HT-29 (cell line): ENCODE data around the gene RASGRP3. TPM values are rescaled to one million over a fixed set of nuclear protein-coding genes. Genes with fewer than 3 reads are reported as not detected.

ENCODE experiments used
- small RNA-seq: library from RNA; depleted of rRNA; stranded (forward); fragments of <200 nt; gene quantifications from one replicate; pipeline ENCODE3, GENCODE V24; 2014
- total RNA-seq: library from RNA; depleted of rRNA; stranded (reverse); fragments of >200 nt; shearing (Covaris generic); gene quantifications from 2 replicates; pipeline ENCODE4 v1.2.3, GENCODE V29; 2014; rRNA removed

Gene RASGRP3
- total RNA-seq, 1 experiment from 2014 or later, result 0.41 TPM

Small RNA genes within 50 kb of the gene (small RNA-seq; reads per million reads assigned to genes)
- not detected for gene ATP6V0E1P3

Other genes starting within 250 kb of the RASGRP3 start
- 11.3 and 21.2 TPM in 2 replicates for gene FAM98A, start 122.7 kb downstream of the RASGRP3 start, total RNA-seq